ENCODE data around the gene KRT6A.

DNA sequence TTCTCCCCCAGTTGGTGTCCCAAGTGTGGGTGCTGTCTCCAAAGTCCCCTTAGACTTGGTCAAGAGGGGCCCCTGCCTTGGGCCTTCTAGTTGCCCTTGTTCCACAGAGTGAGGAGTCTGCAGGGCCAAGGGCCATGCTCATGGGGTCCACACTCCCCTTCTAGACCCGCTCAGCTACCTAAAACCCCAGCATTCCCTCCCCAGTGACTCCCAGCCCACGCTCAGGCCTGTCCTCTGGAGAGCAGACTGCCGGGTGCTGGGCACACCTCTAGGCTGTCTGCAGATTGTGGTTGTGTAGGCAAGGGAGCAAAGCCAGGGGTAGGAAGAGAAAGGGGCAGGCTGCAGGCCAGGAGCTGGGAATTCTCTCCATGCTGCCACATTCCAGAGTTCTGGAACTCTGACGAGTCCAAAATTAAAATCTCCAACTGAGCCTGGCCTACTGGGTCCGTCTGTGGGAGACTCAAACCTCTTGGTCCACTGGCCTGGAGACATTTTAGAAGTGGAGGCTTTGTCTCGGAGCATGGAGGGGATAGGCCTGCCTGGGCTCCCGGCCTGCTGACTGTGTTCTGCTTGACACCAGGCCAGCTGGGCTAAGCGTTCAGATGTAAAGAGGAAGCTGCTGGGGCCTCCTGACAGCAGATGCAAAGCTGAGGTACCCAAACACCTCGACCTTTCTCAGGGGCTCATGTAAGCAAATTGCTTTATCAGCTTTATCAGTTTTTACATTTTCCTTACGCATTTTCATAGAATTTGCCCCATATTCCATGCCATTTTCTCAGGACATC, 40.8 kb upstream of the KRT6A start:
- TF ChIP-seq, protein P1, sequence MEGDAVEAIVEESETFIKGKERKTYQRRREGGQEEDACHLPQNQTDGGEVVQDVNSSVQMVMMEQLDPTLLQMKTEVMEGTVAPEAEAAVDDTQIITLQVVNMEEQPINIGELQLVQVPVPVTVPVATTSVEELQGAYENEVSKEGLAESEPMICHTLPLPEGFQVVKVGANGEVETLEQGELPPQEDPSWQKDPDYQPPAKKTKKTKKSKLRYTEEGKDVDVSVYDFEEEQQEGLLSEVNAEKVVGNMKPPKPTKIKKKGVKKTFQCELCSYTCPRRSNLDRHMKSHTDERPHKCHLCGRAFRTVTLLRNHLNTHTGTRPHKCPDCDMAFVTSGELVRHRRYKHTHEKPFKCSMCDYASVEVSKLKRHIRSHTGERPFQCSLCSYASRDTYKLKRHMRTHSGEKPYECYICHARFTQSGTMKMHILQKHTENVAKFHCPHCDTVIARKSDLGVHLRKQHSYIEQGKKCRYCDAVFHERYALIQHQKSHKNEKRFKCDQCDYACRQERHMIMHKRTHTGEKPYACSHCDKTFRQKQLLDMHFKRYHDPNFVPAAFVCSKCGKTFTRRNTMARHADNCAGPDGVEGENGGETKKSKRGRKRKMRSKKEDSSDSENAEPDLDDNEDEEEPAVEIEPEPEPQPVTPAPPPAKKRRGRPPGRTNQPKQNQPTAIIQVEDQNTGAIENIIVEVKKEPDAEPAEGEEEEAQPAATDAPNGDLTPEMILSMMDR (conservative IDR thresholded peaks at IDR 0.05): no peak
- TF ChIP-seq EZH2 (IDR thresholded peaks at IDR 0.05; ENCODE audit: low read depth): no peak

Measured in PC-9 (cell line).